ENCODE results near the gene IBTK. TPM values are rescaled to one million over a fixed set of nuclear protein-coding genes. Genes with fewer than 3 reads are reported as not detected.
"Not testable (repeated sequence)": the region's sequence is repeated elsewhere in the genome, so short reads cannot be mapped to it uniquely, and the experiment has no call there.

Gene IBTK
- total RNA-seq, 4 donors from 2014 or later = 13.6 to 27.6 (median 18.1) TPM

- Histone ChIP-seq H3K9me3 (no peaks in the 10 kb centered on the region), H3K4me3 (no peak overlapping the region), H3K27me3 (no peaks in the 10 kb centered on the region), H3K27ac (no peak overlapping the region), H3K36me3 (peaks cover 16% of the 10 kb centered on the region), H3K4me1 (no peaks in the 10 kb centered on the region)
- DNase-seq (ENCODE audit: low spot score in 2 of 2) = no peak
- no peak for TF ChIP-seq CTCF (IDR thresholded peaks at IDR 0.05)
- TF ChIP-seq EP300 (IDR thresholded peaks at IDR 0.05) = no peak
- 98% methylated on average over 5 of the region's 5 CpGs for WGBS
Measured at GRCh38 chr6:82166493-82166892, 81.1 kb downstream of the IBTK start.

- Histone ChIP-seq H3K4me1 (no peaks in the 10 kb centered on the region), H3K27ac (no peak overlapping the region), H3K4me3 (no peak overlapping the region), H3K9me3 (no peaks in the 10 kb centered on the region), H3K36me3 (no peaks in the 10 kb centered on the region), H3K27me3 (no peaks in the 10 kb centered on the region)
- WGBS = 96% methylated on average over 12 of the region's 12 CpGs
- TF ChIP-seq EP300 (IDR thresholded peaks at IDR 0.05) = no peak
- no peak for TF ChIP-seq CTCF (IDR thresholded peaks at IDR 0.05)
- no peak for TF ChIP-seq POLR2A (IDR thresholded peaks at IDR 0.05)
- no peak for TF ChIP-seq POLR2AphosphoS5 (IDR thresholded peaks at IDR 0.05)
- DNase-seq (ENCODE audit: low spot score in 2 of 2) = no peak
Measured at GRCh38 chr6:82160255-82160990, 87.1 kb downstream of the IBTK start.

- not testable (repeated sequence) for DNase-seq (ENCODE audit: low spot score in 2 of 2); H3K4me1 ChIP-seq; H3K9me3 ChIP-seq; H3K27me3 ChIP-seq; H3K27ac ChIP-seq; H3K4me3 ChIP-seq; H3K36me3 ChIP-seq
- WGBS = 71% methylated on average over 3 of the region's 3 CpGs
Measured at GRCh38 chr6:82152786-82153185, 94.8 kb downstream of the IBTK start.

- not testable (repeated sequence) for DNase-seq (ENCODE audit: low spot score in 2 of 2); H3K27me3 ChIP-seq; H3K9me3 ChIP-seq; H3K27ac ChIP-seq; H3K4me1 ChIP-seq; H3K36me3 ChIP-seq; H3K4me3 ChIP-seq
- 90% methylated on average over 10 of the region's 10 CpGs for WGBS
Measured at GRCh38 chr6:82151147-82151546, 96.4 kb downstream of the IBTK start.

GRCh38 chr6:82145926-82146452 lies 101.6 kb downstream of the IBTK start:
- peaks cover 20% of the 10 kb centered on the region for H3K4me1 ChIP-seq
- H3K36me3 ChIP-seq = no peaks in the 10 kb centered on the region
- TF ChIP-seq POLR2AphosphoS5 (IDR thresholded peaks at IDR 0.05) (no peak), POLR2A (IDR thresholded peaks at IDR 0.05) (no peak), EP300 (IDR thresholded peaks at IDR 0.05) (no peak)
- H3K27ac ChIP-seq = no peak overlapping the region
- no peaks in the 10 kb centered on the region for H3K27me3 ChIP-seq
- no peak for DNase-seq (ENCODE audit: low spot score in 2 of 2)
- H3K9me3 ChIP-seq = no peaks in the 10 kb centered on the region
- no peak overlapping the region for H3K4me3 ChIP-seq

- Histone ChIP-seq H3K27me3 (no peaks in the 10 kb centered on the region), H3K36me3 (no peaks in the 10 kb centered on the region), H3K27ac (peak overlapping the region; percentile 76), H3K4me3 (no peak overlapping the region), H3K4me1 (peaks cover 20% of the 10 kb centered on the region), H3K9me3 (no peaks in the 10 kb centered on the region)
- TF ChIP-seq CTCF (IDR thresholded peaks at IDR 0.05) (no peak), POLR2AphosphoS5 (IDR thresholded peaks at IDR 0.05) (peak in 1 of 3 donors; percentile 25)
- DNase-seq (ENCODE audit: low spot score in 2 of 2) = no peak
- WGBS = 16% methylated on average over 5 of the region's 5 CpGs
Measured at GRCh38 chr6:82144852-82145340, 102.6 kb downstream of the IBTK start.
